Activated T-cell treated with anti-CD3 and anti-CD28 coated beads for 4 hours (primary cell): Measurements from ENCODE around the gene CWC27.
"Not testable (repeated sequence)": the region's sequence is repeated elsewhere in the genome, so short reads cannot be mapped to it uniquely, and the experiment has no call there.

ENCODE experiments used
- DNase-seq: peaks from one replicate; pipeline ENCODE4 v3.0.0-alpha.2; 2020

Gene CWC27

DNA sequence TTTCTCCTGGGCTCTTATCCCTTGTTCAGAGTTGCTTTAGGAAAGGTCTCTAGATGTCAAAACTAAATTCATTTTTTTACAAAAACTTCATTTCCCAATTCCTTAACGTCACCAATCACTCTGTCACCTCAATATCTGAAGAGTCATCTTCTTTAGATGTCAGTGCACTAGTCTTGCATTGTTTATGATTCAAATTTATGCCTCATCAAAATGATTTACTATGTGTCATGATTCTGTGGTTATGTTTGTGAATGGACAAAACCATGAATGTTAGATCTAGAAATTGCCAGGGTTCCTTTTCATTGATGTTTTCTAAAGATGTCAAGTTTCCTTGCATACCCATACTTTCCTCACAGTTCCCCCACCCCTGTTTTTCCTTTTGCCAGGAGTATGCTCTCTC, 21.5 kb downstream of the CWC27 start:
- no peak for DNase-seq

GRCh38 chr5:64792469-64792868, 23.7 kb downstream of the CWC27 start:
- no peak for DNase-seq

- no peak for DNase-seq
Measured at GRCh38 chr5:64794053-64794770, 25.5 kb downstream of the CWC27 start.

DNA sequence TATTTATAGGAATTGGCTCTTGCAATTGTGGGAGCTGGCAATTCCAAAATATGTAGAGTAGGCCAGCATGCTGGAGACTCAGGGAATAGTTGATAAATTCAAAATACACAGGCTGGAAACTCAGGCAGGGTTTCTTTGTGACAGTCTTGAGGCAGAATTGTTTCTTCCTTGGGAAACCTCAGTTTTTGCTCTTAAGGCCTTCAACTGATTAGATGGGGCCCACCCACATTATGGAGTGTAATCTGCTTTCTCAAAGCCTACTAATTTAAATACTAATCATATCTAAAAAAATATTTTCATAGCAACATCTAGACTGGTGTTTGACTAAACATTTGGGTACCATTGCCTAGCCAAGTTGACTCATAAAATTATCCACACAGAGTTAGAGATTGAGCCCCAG, 27.6 kb downstream of the CWC27 start:
- DNase-seq: no peak

DNA sequence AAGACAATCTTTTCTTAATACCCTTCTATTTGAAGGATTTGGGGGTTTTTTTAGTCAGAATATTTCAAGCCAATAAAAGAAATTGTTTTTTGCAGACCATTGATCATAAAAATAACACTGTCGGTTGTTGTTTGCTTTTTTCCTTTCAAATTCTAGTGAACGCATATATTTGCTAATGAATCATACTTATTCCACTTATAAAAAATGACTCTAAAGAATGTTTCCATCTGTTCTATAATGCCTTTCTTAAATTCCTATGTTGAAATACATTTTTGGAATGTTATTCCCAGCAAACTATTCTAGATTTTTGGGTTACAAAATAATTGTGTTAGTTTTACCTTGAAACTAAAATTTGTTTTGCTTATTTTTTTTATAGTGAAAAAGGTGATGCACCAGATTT, 32.2 kb downstream of the CWC27 start:
- DNase-seq: no peak

DNA sequence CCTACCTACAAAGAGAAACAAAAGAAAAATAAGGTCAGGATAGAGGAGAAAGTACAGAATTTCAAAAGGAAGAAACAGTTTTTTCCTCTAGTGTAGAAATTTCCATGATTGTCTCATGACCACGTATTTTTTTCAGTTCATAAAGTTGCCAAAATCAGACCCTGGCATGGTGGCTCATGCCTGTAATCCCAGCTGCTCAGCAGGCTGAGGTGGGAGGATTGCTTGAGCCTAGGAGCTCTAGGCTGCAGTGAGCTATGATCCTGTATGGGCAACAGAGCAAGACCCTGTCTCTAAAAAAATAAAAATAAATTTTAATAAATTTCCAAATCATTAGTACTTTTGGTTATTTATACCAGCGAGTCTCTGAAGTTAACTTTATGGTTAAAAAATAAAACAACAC, 37.8 kb downstream of the CWC27 start:
- no peak for DNase-seq

DNA sequence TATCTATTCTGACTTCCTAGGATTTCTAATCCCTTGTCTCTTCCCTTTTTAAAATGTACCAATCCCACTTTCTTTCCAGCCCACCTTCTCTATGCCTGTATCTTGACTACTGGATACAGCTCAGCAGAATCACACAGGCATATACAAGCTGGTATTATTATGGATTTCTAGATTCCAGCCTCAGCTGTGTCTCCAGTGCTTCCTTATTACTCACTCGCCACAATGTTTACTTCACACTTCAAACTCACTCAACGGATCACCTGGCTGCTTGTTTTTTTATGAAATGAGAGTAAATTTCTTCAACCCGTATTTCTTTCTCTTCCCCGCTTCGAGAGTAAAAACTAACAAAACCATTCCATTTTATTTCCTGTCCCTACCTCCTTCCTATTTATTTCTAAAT, 38.8 kb downstream of the CWC27 start:
- no peak for DNase-seq

- DNase-seq: no peak
Measured at GRCh38 chr5:64811050-64811640, 42.4 kb downstream of the CWC27 start.

- DNase-seq: no peak
Measured at GRCh38 chr5:64814073-64814472, 45.3 kb downstream of the CWC27 start.

DNA sequence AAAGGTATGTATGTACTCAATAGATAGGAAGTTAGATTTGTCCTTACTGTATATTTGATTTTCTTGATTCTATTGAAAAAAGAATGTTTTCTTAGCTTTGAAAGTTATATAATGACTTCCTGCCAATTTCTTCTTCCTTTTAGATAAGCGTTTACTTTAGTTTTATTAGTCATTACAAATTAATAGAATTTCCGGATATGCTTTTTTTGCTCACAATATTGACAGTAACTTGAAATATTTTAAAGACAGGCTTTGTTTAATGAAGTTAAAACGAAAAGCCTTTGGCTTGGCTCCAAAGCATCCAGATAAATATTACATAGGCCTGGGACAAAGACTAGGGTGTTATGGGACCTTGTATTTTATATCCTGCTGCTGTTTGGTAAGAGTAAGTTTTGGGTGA, 49.5 kb downstream of the CWC27 start:
- DNase-seq: no peak

DNA sequence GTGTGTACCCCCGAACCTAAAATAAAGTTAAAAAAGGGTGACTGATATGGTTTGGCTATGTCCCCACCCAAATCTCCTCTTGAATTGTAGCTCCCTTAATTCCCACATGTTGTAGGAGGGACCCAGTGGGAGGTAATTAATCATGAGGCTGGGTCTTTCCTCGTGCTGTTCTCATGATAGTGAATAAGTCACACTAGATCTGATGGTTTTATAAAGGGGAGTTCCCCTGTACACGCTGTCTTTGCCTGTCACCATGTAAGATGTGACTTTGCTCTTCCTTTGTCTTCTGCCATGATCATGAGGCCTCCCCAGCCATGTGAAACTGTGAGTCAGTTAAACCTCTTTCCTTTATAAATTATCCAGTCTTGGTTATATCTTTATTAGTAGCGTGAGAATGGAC, 50.6 kb downstream of the CWC27 start:
- DNase-seq: not testable (repeated sequence)

GRCh38 chr5:64822320-64822719, 53.6 kb downstream of the CWC27 start:
- no peak for DNase-seq

- no peak for DNase-seq
Measured at GRCh38 chr5:64826541-64826940, 57.8 kb downstream of the CWC27 start.

DNA sequence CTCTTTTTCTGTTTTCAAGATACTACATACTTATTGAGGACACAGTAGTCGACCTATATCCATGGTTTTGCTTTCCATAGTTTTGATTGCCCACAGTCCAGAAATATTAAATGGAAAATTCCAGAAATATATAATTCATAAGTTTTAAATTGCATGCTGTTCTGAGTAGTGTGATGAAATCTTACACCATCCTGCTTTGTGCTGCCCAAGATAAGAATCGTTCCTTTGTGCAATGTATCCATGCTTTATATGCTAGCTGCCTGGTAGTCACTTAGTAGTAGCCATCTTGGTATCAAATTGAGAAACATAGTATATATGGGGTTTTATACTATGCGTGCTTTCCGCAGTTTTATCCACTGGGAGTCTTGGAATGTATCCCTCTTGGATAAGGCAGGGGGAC, 59.0 kb downstream of the CWC27 start:
- no peak for DNase-seq

DNA sequence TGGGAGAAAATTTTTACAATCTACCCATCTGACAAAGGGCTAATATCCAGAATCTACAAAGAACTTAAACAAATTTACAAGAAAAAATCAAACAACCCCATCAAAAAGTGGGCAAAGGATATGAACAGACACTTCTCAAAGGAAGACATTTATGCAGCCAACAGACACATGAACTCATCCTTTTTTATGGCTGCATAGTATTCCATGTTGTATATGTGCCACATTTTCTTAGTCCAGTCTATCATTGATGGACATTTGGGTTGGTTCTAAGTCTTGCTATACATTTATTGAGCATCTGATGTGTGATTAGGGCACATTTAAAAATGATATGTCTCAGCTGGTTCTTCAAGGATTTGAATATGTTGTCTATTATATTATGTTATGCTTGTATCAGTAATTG, 61.9 kb downstream of the CWC27 start:
- DNase-seq: not testable (repeated sequence)

DNA sequence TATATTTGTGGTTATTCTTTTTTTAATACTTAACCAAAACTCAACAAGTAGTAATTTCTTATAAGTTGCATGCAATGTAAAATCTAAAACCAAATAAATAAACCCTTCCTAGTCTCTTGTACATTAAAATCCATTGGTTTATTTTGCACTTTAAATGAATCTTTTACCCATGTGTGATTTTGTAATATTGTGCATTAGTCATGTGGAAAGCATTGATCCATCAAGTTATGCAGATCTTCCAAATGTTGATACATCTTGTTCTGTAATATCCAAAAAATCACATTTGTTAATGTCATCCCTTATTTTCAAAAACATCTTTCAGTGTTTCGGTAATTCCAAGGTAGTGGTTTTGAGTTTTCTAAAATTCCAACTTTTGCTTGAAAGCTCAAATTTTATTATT, 63.3 kb downstream of the CWC27 start:
- no peak for DNase-seq

- no peak for DNase-seq
Measured at GRCh38 chr5:64834037-64834436, 65.3 kb downstream of the CWC27 start.

- DNase-seq: no peak
Measured at GRCh38 chr5:64834611-64835010, 65.9 kb downstream of the CWC27 start.

DNA sequence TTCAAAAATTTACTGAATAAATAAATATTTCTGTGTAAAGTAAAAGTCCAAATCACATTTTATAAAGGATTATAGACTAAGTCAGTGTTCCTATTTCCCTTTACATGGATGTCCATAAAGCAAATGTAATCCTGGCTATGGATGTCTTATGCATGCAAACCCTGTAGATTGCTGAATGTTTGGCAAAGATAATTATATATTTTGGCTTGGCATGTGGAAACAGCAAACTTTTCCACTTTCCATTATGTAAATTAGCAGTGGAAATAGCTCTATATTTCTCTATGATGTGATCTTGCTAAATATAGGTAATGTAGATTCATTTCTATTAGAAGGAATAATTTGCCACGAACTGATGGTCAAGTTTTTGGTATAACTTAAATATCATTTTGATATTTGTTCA, 66.5 kb downstream of the CWC27 start:
- no peak for DNase-seq

GRCh38 chr5:64836190-64836755, 67.5 kb downstream of the CWC27 start:
- no peak for DNase-seq

- no peak for DNase-seq
Measured at GRCh38 chr5:64836786-64837185, 68.1 kb downstream of the CWC27 start.

- DNase-seq: no peak
Measured at GRCh38 chr5:64838376-64838775, 69.6 kb downstream of the CWC27 start.

GRCh38 chr5:64838803-64839202, 70.1 kb downstream of the CWC27 start:
- DNase-seq: no peak

DNA sequence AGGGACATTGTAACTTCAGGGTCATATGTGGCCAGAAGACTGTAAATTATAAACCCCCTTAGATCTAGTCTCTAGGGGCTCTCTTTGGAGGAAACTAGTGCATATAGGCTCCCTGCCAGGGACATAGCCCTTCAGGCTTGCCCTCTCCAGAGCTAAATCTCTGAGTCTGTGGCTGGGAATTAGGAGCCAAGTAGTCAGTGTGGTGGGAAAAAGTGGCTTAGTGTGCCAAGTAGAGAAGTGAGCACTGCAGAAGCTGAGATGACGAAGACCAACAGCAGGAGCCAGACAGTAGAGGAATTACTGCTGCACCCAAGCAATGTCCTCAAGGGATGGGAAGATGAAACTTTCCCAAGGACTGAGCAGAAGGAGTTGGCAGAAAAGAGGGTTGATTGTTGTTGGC, 71.2 kb downstream of the CWC27 start:
- DNase-seq: no peak

DNA sequence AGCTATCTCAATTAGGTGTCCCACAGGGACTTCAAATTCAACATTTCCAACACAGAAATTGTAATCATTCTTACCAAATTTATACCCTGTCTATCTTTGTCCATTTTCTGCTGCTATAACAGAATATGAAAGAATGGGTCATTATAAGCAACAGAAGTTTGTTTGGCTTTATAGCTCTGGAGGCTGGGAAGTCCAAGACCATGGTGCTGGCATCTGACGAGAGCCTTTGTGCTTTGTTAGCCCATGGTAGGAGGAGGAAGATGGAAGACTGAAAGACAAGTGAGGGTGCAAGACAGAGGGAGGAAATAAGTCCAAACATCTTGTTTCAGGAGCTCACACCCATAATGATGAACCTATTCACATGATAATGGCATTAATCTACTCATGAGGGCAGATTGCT, 72.2 kb downstream of the CWC27 start:
- no peak for DNase-seq
